ENCODE data around the gene PCDH15. TPM values are rescaled to one million over a fixed set of nuclear protein-coding genes. Genes with fewer than 3 reads are reported as not detected.

PCDH15 gene
- total RNA-seq, 2 experiments from 2014 or later, result not detected

DNA sequence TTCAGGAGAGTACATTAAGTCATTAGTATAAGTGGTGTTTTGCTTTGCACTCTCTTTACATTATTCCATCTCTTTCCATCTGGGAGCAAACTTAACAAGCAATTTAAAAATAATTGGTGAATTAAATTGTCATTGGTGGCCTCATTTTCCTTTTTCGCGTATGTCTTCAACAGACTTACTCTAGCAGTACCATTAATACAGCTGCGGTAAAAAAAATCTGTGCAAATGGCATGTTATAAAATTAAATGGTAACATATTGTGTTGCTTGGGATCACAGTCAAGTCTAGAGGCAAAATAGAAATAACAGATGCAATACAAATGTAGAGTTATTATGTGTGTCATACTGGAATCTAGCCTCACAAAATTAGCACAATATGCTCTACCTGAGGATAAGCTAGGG is 322.4 kb downstream of the PCDH15 start:
- DNase-seq (ENCODE audit: low spot score), result no peak
- no peaks in the 10 kb centered on the region for H3K36me3 ChIP-seq (ENCODE audit: insufficient read depth, low read length)
- BruUV-seq (replicated peaks), result no TSS peak
- no peaks in the 10 kb centered on the region for H3K79me2 ChIP-seq (ENCODE audit: insufficient read depth, low read depth, low read length)
- no peak overlapping the region for H3K4me2 ChIP-seq (ENCODE audit: low read length)
- H2AFZ ChIP-seq (ENCODE audit: low read length), result no peak overlapping the region
- H3K27ac ChIP-seq (ENCODE audit: low read depth, low read length, poor library complexity, severe bottlenecking), result no peak overlapping the region
- H3K4me3 ChIP-seq (ENCODE audit: low read depth, low read length, poor library complexity, severe bottlenecking), result no peak overlapping the region
- intact Hi-C loops (cut with micrococcal nuclease; ENCODE audit: unreplicated experiment), result no loop called here
- ChIA-PET POLR2A (no interaction called here), CTCF (ENCODE audit: unreplicated experiment) (no interaction called here)
- TF ChIP-seq, protein P1, sequence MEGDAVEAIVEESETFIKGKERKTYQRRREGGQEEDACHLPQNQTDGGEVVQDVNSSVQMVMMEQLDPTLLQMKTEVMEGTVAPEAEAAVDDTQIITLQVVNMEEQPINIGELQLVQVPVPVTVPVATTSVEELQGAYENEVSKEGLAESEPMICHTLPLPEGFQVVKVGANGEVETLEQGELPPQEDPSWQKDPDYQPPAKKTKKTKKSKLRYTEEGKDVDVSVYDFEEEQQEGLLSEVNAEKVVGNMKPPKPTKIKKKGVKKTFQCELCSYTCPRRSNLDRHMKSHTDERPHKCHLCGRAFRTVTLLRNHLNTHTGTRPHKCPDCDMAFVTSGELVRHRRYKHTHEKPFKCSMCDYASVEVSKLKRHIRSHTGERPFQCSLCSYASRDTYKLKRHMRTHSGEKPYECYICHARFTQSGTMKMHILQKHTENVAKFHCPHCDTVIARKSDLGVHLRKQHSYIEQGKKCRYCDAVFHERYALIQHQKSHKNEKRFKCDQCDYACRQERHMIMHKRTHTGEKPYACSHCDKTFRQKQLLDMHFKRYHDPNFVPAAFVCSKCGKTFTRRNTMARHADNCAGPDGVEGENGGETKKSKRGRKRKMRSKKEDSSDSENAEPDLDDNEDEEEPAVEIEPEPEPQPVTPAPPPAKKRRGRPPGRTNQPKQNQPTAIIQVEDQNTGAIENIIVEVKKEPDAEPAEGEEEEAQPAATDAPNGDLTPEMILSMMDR (conservative IDR thresholded peaks at IDR 0.05; ENCODE audit: low read length), result no peak
- TF ChIP-seq EZH2phosphoT487 (IDR thresholded peaks at IDR 0.05; ENCODE audit: borderline replicate concordance, low read depth, low read length), result no peak
- 0 out of 2 replicates have a peak, but pooled peaks cover 3% of the 10 kb centered on the region for H3K9me3 ChIP-seq (ENCODE audit: low read length)
- no peaks in the 10 kb centered on the region for H3K4me1 ChIP-seq (ENCODE audit: insufficient read depth, low read length, poor library complexity, severe bottlenecking)
- no peaks in the 10 kb centered on the region for H3K9me2 ChIP-seq (ENCODE audit: insufficient read depth, low read length)
- no peaks in the 10 kb centered on the region for H4K20me1 ChIP-seq (ENCODE audit: insufficient read depth, low read length)

DNA sequence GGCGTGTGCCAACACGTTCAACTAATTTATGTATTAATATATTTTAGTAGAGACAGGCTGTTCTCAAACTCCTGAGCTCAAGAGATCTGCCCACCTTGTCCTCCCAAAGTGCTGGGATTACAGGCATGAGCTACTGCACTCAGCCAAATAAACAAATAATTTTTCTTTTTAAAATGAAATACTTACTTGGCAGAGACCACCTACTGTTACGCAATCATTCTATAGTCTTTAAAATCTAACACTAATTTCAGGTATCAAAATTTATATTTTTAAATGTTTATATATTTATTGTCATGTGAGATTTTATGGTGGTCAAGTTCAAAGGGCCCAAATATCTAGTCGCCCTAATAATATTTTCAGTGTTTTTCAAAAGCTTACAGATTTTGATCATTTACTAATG is 323.3 kb downstream of the PCDH15 start:
- Histone ChIP-seq H4K20me1 (ENCODE audit: insufficient read depth, low read length) (no peaks in the 10 kb centered on the region), H3K27ac (ENCODE audit: low read depth, low read length, poor library complexity, severe bottlenecking) (no peak overlapping the region), H3K79me2 (ENCODE audit: insufficient read depth, low read depth, low read length) (no peaks in the 10 kb centered on the region), H3K9me3 (ENCODE audit: low read length) (0 out of 2 replicates have a peak, but pooled peaks cover 3% of the 10 kb centered on the region), H2AFZ (ENCODE audit: low read length) (no peak overlapping the region), H3K9me2 (ENCODE audit: insufficient read depth, low read length) (no peaks in the 10 kb centered on the region), H3K4me2 (ENCODE audit: low read length) (no peak overlapping the region), H3K36me3 (ENCODE audit: insufficient read depth, low read length) (no peaks in the 10 kb centered on the region), H3K4me1 (ENCODE audit: insufficient read depth, low read length, poor library complexity, severe bottlenecking) (no peaks in the 10 kb centered on the region), H3K4me3 (ENCODE audit: low read depth, low read length, poor library complexity, severe bottlenecking) (no peak overlapping the region)
- no peak for TF ChIP-seq EZH2phosphoT487 (IDR thresholded peaks at IDR 0.05; ENCODE audit: borderline replicate concordance, low read depth, low read length)
- TF ChIP-seq, protein P1 (conservative IDR thresholded peaks at IDR 0.05; ENCODE audit: low read length), result no peak
- POLR2A ChIA-PET, result no interaction called here
- no peak for DNase-seq (ENCODE audit: low spot score)
- CTCF ChIA-PET (ENCODE audit: unreplicated experiment), result no interaction called here
- intact Hi-C loops (cut with micrococcal nuclease; ENCODE audit: unreplicated experiment), result no loop called here
- BruUV-seq (replicated peaks), result no TSS peak

DNA sequence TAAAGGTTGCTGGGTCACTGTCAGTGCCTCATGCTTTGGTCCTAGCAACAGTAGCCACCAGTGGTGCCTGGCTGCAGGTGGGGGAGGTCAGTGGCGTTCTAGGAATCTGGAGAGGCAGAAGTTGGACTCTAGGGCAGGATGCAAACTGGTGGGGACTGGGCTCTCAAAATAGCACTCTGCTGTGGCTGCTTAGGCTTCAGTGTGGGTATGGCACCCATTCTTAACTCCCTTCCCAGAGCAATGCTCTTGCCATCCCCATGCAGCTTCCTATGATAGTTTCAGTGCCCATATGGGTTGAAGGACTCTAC is 330.8 kb downstream of the PCDH15 start:
- Histone ChIP-seq H3K36me3 (ENCODE audit: insufficient read depth, low read length) (no peaks in the 10 kb centered on the region), H2AFZ (ENCODE audit: low read length) (no peak overlapping the region), H3K27ac (ENCODE audit: low read depth, low read length, poor library complexity, severe bottlenecking) (no peak overlapping the region), H3K4me3 (ENCODE audit: low read depth, low read length, poor library complexity, severe bottlenecking) (no peak overlapping the region), H4K20me1 (ENCODE audit: insufficient read depth, low read length) (no peaks in the 10 kb centered on the region), H3K9me2 (ENCODE audit: insufficient read depth, low read length) (no peaks in the 10 kb centered on the region), H3K79me2 (ENCODE audit: insufficient read depth, low read depth, low read length) (no peaks in the 10 kb centered on the region), H3K4me2 (ENCODE audit: low read length) (no peak overlapping the region), H3K4me1 (ENCODE audit: insufficient read depth, low read length, poor library complexity, severe bottlenecking) (no peaks in the 10 kb centered on the region), H3K9me3 (ENCODE audit: low read length) (0 out of 2 replicates have a peak, but pooled peaks cover 3% of the 10 kb centered on the region)
- ChIA-PET POLR2A (interaction anchor here (0.6 kb wide), 1 partner anchor 738 kb away, joined by 3 read pairs; no protein-coding TSS in a partner anchor), CTCF (ENCODE audit: unreplicated experiment) (no interaction called here)
- TF ChIP-seq, protein P1 (conservative IDR thresholded peaks at IDR 0.05; ENCODE audit: low read length), result no peak
- no peak for TF ChIP-seq EZH2phosphoT487 (IDR thresholded peaks at IDR 0.05; ENCODE audit: borderline replicate concordance, low read depth, low read length)
- DNase-seq (ENCODE audit: low spot score), result no peak
- BruUV-seq (replicated peaks), result no TSS peak
- intact Hi-C loops (cut with micrococcal nuclease; ENCODE audit: unreplicated experiment), result no loop called here

All from OCI-LY7 (cell line).